ENCODE results near the gene IL15RA.

The IL15RA gene

DNA sequence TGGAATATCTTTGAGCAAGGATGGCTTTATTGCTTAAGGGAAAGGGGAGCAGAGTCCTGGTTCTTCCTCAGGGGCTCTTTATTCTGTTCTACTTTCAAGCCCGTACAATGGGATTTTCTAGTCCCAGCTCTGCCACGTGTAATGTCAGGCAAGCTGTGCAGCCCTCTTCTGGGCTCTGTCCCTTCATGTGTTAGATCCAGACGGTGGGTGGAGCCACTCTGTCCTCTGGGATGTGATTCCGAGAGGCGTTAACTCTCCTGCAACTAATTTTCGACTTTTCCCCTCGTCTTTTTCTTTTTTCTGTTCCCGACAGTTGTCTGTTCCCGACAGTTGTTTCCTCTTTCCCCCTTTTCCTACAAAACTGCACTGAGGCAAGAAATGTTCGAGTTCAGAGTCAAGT is 52.5 kb downstream of the IL15RA start:
- in situ Hi-C loops (cut with HindIII; ENCODE audit: low sequenced_read_pairs): no loop called here
- no peak overlapping the region for H3K4me3 ChIP-seq (ENCODE audit: low read depth, low read length)
- TF ChIP-seq, protein P1, sequence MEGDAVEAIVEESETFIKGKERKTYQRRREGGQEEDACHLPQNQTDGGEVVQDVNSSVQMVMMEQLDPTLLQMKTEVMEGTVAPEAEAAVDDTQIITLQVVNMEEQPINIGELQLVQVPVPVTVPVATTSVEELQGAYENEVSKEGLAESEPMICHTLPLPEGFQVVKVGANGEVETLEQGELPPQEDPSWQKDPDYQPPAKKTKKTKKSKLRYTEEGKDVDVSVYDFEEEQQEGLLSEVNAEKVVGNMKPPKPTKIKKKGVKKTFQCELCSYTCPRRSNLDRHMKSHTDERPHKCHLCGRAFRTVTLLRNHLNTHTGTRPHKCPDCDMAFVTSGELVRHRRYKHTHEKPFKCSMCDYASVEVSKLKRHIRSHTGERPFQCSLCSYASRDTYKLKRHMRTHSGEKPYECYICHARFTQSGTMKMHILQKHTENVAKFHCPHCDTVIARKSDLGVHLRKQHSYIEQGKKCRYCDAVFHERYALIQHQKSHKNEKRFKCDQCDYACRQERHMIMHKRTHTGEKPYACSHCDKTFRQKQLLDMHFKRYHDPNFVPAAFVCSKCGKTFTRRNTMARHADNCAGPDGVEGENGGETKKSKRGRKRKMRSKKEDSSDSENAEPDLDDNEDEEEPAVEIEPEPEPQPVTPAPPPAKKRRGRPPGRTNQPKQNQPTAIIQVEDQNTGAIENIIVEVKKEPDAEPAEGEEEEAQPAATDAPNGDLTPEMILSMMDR (IDR thresholded peaks at IDR 0.05; ENCODE audit: low read depth, low read length, missing control alignments): no peak
- DNase-seq (ENCODE audit: low read depth): no peak

DNA sequence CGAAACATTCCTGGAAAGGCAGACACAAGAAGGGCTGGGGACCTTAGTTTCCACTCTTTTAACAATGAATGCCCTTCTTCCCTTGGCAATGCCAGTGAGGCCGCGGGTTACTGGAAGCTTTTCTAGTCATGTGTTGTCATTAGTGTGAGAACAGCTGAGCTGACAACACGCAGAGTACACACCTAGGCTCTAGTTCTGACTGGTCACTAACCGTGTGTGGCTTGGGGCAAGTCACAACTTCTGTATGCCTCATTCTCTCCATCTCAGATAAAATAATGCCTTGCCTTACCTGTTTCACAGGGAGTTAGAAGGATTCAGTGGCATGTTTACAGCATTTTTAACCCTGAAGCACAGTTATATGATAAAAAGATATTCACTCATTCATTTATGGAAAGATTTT is 55.6 kb downstream of the IL15RA start:
- H3K4me3 ChIP-seq (ENCODE audit: low read depth, low read length): no peak overlapping the region
- TF ChIP-seq, protein P1 (IDR thresholded peaks at IDR 0.05; ENCODE audit: low read depth, low read length, missing control alignments): no peak
- in situ Hi-C loops (cut with HindIII; ENCODE audit: low sequenced_read_pairs): no loop called here
- DNase-seq (ENCODE audit: low read depth): no peak

DNA sequence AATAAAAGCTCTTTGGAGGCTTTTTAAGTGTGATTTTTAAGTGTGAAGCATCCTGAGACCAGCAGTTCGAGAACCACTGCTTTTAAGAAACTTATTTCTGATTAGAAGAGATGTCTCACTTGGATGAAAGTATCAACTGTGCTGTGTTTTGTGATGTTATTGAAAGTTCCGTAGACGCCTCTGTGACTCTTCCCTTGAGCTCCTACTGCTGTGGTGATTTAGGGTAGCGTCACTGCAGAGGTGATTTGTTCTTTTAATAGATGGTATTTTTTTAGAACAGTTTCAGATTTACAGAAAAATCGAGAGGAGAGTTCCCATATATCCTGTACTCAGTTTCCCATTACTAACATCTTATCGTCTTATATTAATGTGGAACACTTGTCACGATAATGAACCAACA is 57.8 kb downstream of the IL15RA start:
- in situ Hi-C loops (cut with HindIII; ENCODE audit: low sequenced_read_pairs): no loop called here
- H3K4me3 ChIP-seq (ENCODE audit: low read depth, low read length): no peak overlapping the region
- TF ChIP-seq, protein P1 (IDR thresholded peaks at IDR 0.05; ENCODE audit: low read depth, low read length, missing control alignments): no peak
- DNase-seq (ENCODE audit: low read depth): no peak

- in situ Hi-C loops (cut with HindIII; ENCODE audit: low sequenced_read_pairs): no loop called here
- DNase-seq (ENCODE audit: low read depth): no peak
- H3K4me3 ChIP-seq (ENCODE audit: low read depth, low read length): no peak overlapping the region
- TF ChIP-seq, protein P1 (IDR thresholded peaks at IDR 0.05; ENCODE audit: low read depth, low read length, missing control alignments): no peak
Observed at GRCh38 chr10:5918763-5919162, 58.6 kb downstream of the IL15RA start.

DNA sequence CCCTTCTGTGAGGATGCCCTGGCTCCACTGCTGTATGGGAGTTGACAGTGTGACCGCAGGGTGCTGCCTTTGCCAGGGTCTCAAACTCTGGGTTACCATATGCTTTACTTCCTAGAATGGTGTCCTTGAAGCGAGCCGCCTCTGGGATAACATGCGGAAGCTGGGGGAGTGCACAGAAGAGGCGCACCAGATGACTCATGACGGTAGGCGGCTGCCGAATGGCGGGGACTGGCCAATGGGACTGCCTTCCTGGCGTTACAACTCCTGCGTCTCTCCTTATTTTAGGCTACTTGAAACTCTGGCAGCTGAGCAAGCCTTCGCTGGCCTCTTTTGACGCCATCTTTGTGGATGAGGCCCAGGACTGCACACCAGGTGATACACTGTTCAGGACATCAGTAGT is 60.0 kb downstream of the IL15RA start:
- in situ Hi-C loops (cut with HindIII; ENCODE audit: low sequenced_read_pairs): no loop called here
- H3K4me3 ChIP-seq (ENCODE audit: low read depth, low read length): no peak overlapping the region
- no peak for DNase-seq (ENCODE audit: low read depth)
- TF ChIP-seq, protein P1 (IDR thresholded peaks at IDR 0.05; ENCODE audit: low read depth, low read length, missing control alignments): no peak

DNA sequence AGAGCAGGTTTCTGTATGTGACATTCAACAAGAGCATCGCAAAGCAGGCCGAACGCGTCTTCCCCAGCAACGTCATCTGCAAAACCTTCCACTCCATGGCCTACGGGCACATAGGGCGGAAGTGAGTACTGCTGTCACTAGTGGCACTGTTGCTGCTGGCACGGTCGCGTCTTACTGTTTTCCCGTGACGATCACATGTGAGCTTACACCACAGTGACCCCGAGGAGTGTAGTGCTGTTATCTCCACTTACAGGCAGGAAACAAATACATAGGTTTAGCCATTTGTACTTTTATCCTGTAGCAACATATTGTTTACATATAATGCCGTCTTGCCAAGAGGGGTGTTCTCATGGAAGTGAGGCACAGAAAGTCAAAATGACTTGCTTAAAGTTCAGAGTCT is 61.9 kb downstream of the IL15RA start:
- TF ChIP-seq, protein P1 (IDR thresholded peaks at IDR 0.05; ENCODE audit: low read depth, low read length, missing control alignments): no peak
- H3K4me3 ChIP-seq (ENCODE audit: low read depth, low read length): no peak overlapping the region
- in situ Hi-C loops (cut with HindIII; ENCODE audit: low sequenced_read_pairs): no loop called here
- no peak for DNase-seq (ENCODE audit: low read depth)

GRCh38 chr10:5913736-5914135 is 63.6 kb downstream of the IL15RA start:
- in situ Hi-C loops (cut with HindIII; ENCODE audit: low sequenced_read_pairs): no loop called here
- no peak overlapping the region for H3K4me3 ChIP-seq (ENCODE audit: low read depth, low read length)
- TF ChIP-seq, protein P1 (IDR thresholded peaks at IDR 0.05; ENCODE audit: low read depth, low read length, missing control alignments): no peak
- DNase-seq (ENCODE audit: low read depth): no peak

Measured in astrocyte of the cerebellum (primary cell).